Choroid plexus epithelial cell (primary cell): ENCODE data around the gene MAST3.

Source experiments
- DNase-seq: peaks from one replicate; pipeline ENCODE4 v3.0.0-alpha.2; 2010; ENCODE audit warnings: low read depth
- H3K4me3 ChIP-seq: 2 replicates; pipeline ENCODE4 v1.5.1; 2011; ENCODE audit warnings: low read depth, mild to moderate bottlenecking, control low read depth, low read length, moderate library complexity
- TF ChIP-seq, protein P1 (sequence below): conservative IDR thresholded peaks from 2 replicates; pipeline ENCODE4 v1.5.1; 2011; ENCODE audit warnings: low read depth, mild to moderate bottlenecking, control low read depth, inconsistent platforms, low read length, moderate library complexity

Gene MAST3

DNA sequence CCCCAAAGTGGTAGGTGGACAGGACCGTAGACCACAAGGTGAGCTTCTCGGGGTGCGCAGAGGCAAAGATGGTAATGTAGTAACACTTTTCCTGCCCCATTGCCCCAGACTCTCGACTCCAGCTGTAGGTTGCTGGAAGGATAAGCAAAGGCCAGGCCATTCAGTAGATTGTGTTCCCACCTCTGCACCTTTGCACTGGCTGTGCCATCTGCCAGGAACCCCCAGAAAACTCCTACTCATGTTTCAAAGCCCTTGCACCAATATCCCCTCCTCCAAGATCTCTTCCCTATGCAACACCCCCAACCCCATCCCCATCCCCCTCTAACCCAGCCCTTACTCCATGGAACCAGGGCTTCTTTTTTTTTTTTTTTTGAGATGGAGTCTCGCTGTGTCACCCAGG, 29.2 kb upstream of the MAST3 start:
- TF ChIP-seq, protein P1, sequence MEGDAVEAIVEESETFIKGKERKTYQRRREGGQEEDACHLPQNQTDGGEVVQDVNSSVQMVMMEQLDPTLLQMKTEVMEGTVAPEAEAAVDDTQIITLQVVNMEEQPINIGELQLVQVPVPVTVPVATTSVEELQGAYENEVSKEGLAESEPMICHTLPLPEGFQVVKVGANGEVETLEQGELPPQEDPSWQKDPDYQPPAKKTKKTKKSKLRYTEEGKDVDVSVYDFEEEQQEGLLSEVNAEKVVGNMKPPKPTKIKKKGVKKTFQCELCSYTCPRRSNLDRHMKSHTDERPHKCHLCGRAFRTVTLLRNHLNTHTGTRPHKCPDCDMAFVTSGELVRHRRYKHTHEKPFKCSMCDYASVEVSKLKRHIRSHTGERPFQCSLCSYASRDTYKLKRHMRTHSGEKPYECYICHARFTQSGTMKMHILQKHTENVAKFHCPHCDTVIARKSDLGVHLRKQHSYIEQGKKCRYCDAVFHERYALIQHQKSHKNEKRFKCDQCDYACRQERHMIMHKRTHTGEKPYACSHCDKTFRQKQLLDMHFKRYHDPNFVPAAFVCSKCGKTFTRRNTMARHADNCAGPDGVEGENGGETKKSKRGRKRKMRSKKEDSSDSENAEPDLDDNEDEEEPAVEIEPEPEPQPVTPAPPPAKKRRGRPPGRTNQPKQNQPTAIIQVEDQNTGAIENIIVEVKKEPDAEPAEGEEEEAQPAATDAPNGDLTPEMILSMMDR: no peak
- no peak for DNase-seq
- no peak overlapping the region for H3K4me3 ChIP-seq

GRCh38 chr19:18069383-18069782, 28.2 kb upstream of the MAST3 start:
- TF ChIP-seq, protein P1: no peak
- no peak for DNase-seq
- no peak overlapping the region for H3K4me3 ChIP-seq

- no peak for DNase-seq
- TF ChIP-seq, protein P1: no peak
- no peak overlapping the region for H3K4me3 ChIP-seq
Observed at GRCh38 chr19:18070181-18070580, 27.4 kb upstream of the MAST3 start.

DNA sequence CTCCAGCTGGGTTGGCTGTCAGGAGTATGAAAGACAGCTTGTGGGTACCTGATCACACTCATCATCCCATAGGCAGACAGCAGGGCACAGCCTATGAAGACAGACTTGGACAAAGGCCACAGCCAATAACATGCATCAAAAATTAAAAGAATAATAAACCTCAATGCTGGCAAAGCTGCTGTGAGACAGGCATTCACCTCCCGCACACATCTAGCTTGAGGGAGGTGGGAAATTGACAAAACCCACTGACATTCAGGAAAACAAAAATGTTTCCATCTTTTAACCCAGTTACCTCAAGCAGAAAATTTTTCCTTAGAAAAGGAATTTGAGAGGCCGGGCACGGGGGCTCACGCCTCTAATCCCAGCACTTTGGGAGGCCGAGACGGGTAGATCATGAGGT, 25.2 kb upstream of the MAST3 start:
- TF ChIP-seq, protein P1: no peak
- DNase-seq: no peak
- no peak overlapping the region for H3K4me3 ChIP-seq

DNA sequence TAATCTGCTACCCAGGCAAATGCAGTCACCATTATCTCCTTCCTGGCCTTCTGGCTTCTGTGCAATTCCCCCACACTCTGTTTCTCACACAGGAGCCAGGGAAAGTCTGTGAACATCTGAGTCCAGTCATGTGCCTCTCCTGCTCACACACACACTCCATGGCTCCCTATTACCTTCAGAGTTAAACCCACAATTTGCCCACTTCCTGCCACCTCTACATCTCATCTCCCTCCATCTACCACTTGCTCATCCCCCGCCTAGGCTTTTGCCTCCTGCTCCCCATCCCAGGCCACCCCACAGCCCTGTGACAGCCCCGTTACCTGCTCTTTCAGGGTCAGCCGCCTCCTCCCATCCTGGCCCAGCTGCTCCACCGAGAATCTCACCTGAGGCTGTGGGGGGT, 24.4 kb upstream of the MAST3 start:
- no peak for DNase-seq
- no peak overlapping the region for H3K4me3 ChIP-seq
- TF ChIP-seq, protein P1: no peak

DNA sequence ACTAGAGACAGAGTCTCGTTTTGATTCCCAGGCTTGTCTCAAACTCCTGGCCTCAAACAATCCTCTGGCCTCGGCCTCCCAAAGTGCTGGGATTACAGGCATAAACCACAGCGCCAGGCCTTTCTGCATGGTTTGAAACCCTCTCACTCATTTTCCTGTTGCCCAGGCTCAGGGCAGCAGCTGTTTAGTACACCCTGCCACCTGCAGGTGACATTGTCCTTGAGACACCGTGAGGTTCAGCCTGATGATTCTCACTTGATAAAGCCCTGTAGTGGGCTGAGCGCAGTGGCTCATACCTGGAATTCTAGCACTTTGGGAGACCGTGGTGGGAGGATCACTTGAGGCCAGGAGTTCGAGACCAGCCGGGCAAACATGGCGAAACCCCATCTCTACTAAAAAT, 23.4 kb upstream of the MAST3 start:
- no peak overlapping the region for H3K4me3 ChIP-seq
- no peak for DNase-seq
- TF ChIP-seq, protein P1: peak; percentile 10

- TF ChIP-seq, protein P1: no peak
- H3K4me3 ChIP-seq: no peak overlapping the region
- no peak for DNase-seq
Observed at GRCh38 chr19:18083929-18084684, 13.5 kb upstream of the MAST3 start.
